Mesenchymal stem cell (in vitro differentiated cells and primary cell): Measurements from ENCODE around the gene ACRBP.

ENCODE experiments used
- DNase-seq: peaks from one replicate; pipeline ENCODE4 v3.0.0-alpha.2; 2013
- H2AFZ ChIP-seq: one replicate; pipeline ENCODE4 v1.6.1; 2013; ENCODE audit warnings: low read depth, mild to moderate bottlenecking, control low read depth, inconsistent platforms, low read length, moderate library complexity
- H2AK5ac ChIP-seq: 2 replicates; pipeline ENCODE4 v1.6.1; 2013; ENCODE audit warnings: low read length, moderate library complexity, mild to moderate bottlenecking, inconsistent platforms; ENCODE audit not compliant: severe bottlenecking
- H2BK120ac ChIP-seq: one replicate; pipeline ENCODE4 v1.6.1; 2013; ENCODE audit warnings: low read depth, mild to moderate bottlenecking, inconsistent platforms, low read length, moderate library complexity
- H2BK12ac ChIP-seq, 2 experiments: one replicate each; pipeline ENCODE4 v1.6.1; 2013; ENCODE audit warnings: inconsistent platforms in 2 of 2, low read length in 2 of 2, mild to moderate bottlenecking in 2 of 2, moderate library complexity in 2 of 2, control low read depth in 1 of 2
- H2BK15ac ChIP-seq: one replicate; pipeline ENCODE4 v1.6.1; 2013; ENCODE audit warnings: mild to moderate bottlenecking, low read depth, inconsistent platforms; ENCODE audit not compliant: poor library complexity, severe bottlenecking
- H2BK5ac ChIP-seq: 2 replicates; pipeline ENCODE4 v1.6.1; 2013; ENCODE audit warnings: low read depth, mild to moderate bottlenecking, low read length, control low read depth, inconsistent platforms; ENCODE audit not compliant: poor library complexity, severe bottlenecking
- H3K14ac ChIP-seq, 2 experiments: one replicate each; pipeline ENCODE4 v1.6.1; 2013; ENCODE audit warnings: inconsistent platforms in 2 of 2, low read length in 2 of 2, control low read depth in 1 of 2, mild to moderate bottlenecking in 1 of 2, moderate library complexity in 1 of 2
- H3K18ac ChIP-seq, 2 experiments: one replicate each; pipeline ENCODE4 v1.6.1; 2013; ENCODE audit warnings: inconsistent platforms in 2 of 2, low read length in 2 of 2, control low read depth in 1 of 2, low read depth in 1 of 2, mild to moderate bottlenecking in 1 of 2
- H3K23ac ChIP-seq, 2 experiments: one replicate each; pipeline ENCODE4 v1.6.1; 2013; ENCODE audit warnings: inconsistent platforms in 2 of 2, low read length in 2 of 2, mild to moderate bottlenecking in 2 of 2, moderate library complexity in 2 of 2, control low read depth in 1 of 2
- H3K27ac ChIP-seq: 2 replicates; pipeline ENCODE4 v1.5.1; 2013; ENCODE audit warnings: mild to moderate bottlenecking, moderate library complexity, low read length, control low read depth, inconsistent platforms; ENCODE audit not compliant: poor library complexity, severe bottlenecking
- H3K27me3 ChIP-seq, 2 experiments: 2 replicates each; pipeline versions ENCODE4 v1.6.1 to v1.7.0; 2013; ENCODE audit warnings: low read length in 2 of 2, mild to moderate bottlenecking in 2 of 2, moderate library complexity in 2 of 2, control low read depth in 1 of 2, inconsistent platforms in 1 of 2; ENCODE audit not compliant: control insufficient read depth in 1 of 2, insufficient read depth in 1 of 2
- H3K36me3 ChIP-seq, 2 experiments: 2 replicates each; pipeline versions ENCODE4 v1.6.1 to v1.7.0; 2013; ENCODE audit warnings: low read length in 2 of 2, control low read depth in 1 of 2, inconsistent platforms in 1 of 2, low read depth in 1 of 2, mild to moderate bottlenecking in 1 of 2; ENCODE audit not compliant: insufficient read depth in 2 of 2, control insufficient read depth in 1 of 2
- H3K4ac ChIP-seq, 2 experiments: one replicate each; pipeline ENCODE4 v1.6.1; 2013; ENCODE audit warnings: inconsistent platforms in 2 of 2, low read length in 2 of 2, mild to moderate bottlenecking in 2 of 2, moderate library complexity in 2 of 2, control low read depth in 1 of 2, low read depth in 1 of 2
- H3K4me1 ChIP-seq: 2 replicates; pipeline ENCODE4 v1.6.1; 2013; ENCODE audit warnings: low read depth, low read length, control low read depth; ENCODE audit not compliant: control insufficient read depth, insufficient read depth
- H3K4me2 ChIP-seq: 2 replicates; pipeline ENCODE4 v1.6.1; 2013; ENCODE audit warnings: low read length, mild to moderate bottlenecking, inconsistent platforms; ENCODE audit not compliant: poor library complexity, severe bottlenecking
- H3K4me3 ChIP-seq, 2 experiments: 2 replicates each; pipeline versions ENCODE4 v1.5.1 to v1.7.0; 2013; ENCODE audit warnings: low read length in 2 of 2, mild to moderate bottlenecking in 2 of 2, control low read depth in 1 of 2, low read depth in 1 of 2; ENCODE audit not compliant: insufficient read depth in 1 of 2
- H3K79me1 ChIP-seq: replicated peaks from 2 replicates; pipeline ENCODE4 v1.6.1; 2013; ENCODE audit warnings: mild to moderate bottlenecking, control low read depth, low read length, inconsistent platforms; ENCODE audit not compliant: poor library complexity, severe bottlenecking
- H3K9ac ChIP-seq: 2 replicates; pipeline ENCODE4 v1.7.0; 2013; ENCODE audit warnings: mild to moderate bottlenecking, low read length, moderate library complexity
- H3K9me3 ChIP-seq: 2 replicates; pipeline ENCODE4 v1.7.0; 2013; ENCODE audit warnings: mild to moderate bottlenecking, low read length; ENCODE audit not compliant: control insufficient read depth
- H4K8ac ChIP-seq: one replicate; pipeline ENCODE4 v1.6.1; 2013; ENCODE audit warnings: inconsistent platforms, mild to moderate bottlenecking, low read length, moderate library complexity
- H4K91ac ChIP-seq: one replicate; pipeline ENCODE4 v1.6.1; 2013; ENCODE audit warnings: mild to moderate bottlenecking, low read length, inconsistent platforms
- WGBS: methylation state at CpG from one replicate; pipeline ENCODE4 v1.1.7; 2013; ENCODE audit warnings: mixed read lengths; 5-methylcytosine and 5-hydroxymethylcytosine counted together

ACRBP gene

GRCh38 chr12:6662602-6662905 is 15.3 kb upstream of the ACRBP start:
- H2BK5ac ChIP-seq, result no peak overlapping the region
- no peak for DNase-seq
- H3K14ac ChIP-seq, result peak overlapping the region in 1 of 2 experiments; percentile 12
- H3K9ac ChIP-seq, result peak overlapping the region; percentile 93
- H3K9me3 ChIP-seq, result no peaks in the 10 kb centered on the region
- H2BK15ac ChIP-seq, result no peak overlapping the region
- H3K79me1 ChIP-seq, result peaks cover 18% of the 10 kb centered on the region
- no peak overlapping the region for H3K23ac ChIP-seq
- no peak overlapping the region for H4K91ac ChIP-seq
- no peaks in the 10 kb centered on the region for H3K27me3 ChIP-seq
- peak overlapping the region; percentile 88 for H2AFZ ChIP-seq
- peak overlapping the region in 1 of 2 experiments; percentile 97 for H3K4ac ChIP-seq
- H3K4me1 ChIP-seq, result peaks cover 4% of the 10 kb centered on the region
- H3K4me2 ChIP-seq, result peak overlapping the region; percentile 97
- H3K36me3 ChIP-seq, result peaks cover 16 to 21% of the 10 kb centered on the region in 2 experiments
- peak overlapping the region; percentile 94 for H4K8ac ChIP-seq
- whole genome bisulfite sequencing, result 2% methylated on average over 10 of the region's 10 CpGs
- H3K4me3 ChIP-seq, result peak overlapping the region; percentile 81 to 92
- peak overlapping the region; percentile 89 for H2AK5ac ChIP-seq
- H3K27ac ChIP-seq, result peak overlapping the region; percentile 58
- H2BK12ac ChIP-seq, result no peak overlapping the region
- H2BK120ac ChIP-seq, result no peak overlapping the region
- H3K18ac ChIP-seq, result peak overlapping the region; percentile 45 to 78

GRCh38 chr12:6653987-6654386 is 6.8 kb upstream of the ACRBP start:
- no peak overlapping the region for H3K18ac ChIP-seq
- no peaks in the 10 kb centered on the region for H3K9me3 ChIP-seq
- H3K36me3 ChIP-seq, result peaks cover 57 to 68% of the 10 kb centered on the region in 2 experiments
- DNase-seq, result no peak
- H3K79me1 ChIP-seq, result peaks cover 8% of the 10 kb centered on the region
- H2AFZ ChIP-seq, result no peak overlapping the region
- no peak overlapping the region for H2BK120ac ChIP-seq
- WGBS, result 95% methylated on average over 5 of the region's 5 CpGs
- H2BK5ac ChIP-seq, result no peak overlapping the region
- no peak overlapping the region for H2AK5ac ChIP-seq
- no peak overlapping the region for H3K4ac ChIP-seq
- H2BK12ac ChIP-seq, result no peak overlapping the region
- no peak overlapping the region for H4K91ac ChIP-seq
- no peak overlapping the region for H4K8ac ChIP-seq
- H2BK15ac ChIP-seq, result no peak overlapping the region
- H3K27ac ChIP-seq, result no peak overlapping the region
- H3K4me2 ChIP-seq, result no peak overlapping the region
- H3K27me3 ChIP-seq, result no peaks in the 10 kb centered on the region
- H3K4me1 ChIP-seq, result peaks cover 2% of the 10 kb centered on the region
- H3K23ac ChIP-seq, result no peak overlapping the region
- H3K4me3 ChIP-seq, result no peak overlapping the region
- no peak overlapping the region for H3K9ac ChIP-seq
- H3K14ac ChIP-seq, result no peak overlapping the region

DNA sequence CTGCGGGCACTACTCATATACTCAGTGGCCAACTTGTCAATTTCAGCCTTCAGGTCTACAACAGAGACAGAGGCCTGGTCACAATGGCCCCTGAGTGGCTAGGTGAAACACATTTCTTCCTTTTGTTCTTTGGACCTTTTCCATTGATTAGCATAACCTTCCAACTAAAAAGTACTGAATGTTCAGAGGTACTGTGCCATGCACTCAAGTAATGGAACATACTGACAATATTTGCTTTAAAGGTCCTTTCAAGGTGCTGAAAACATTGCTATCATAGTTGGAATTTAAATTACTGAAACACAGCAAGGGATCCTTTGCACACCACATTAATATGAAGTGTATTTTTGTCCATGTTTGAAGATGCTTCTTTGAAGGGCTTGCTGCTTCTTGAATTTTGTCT is 6.1 kb upstream of the ACRBP start:
- Histone ChIP-seq H3K4ac (no peak overlapping the region), H3K27ac (no peak overlapping the region), H3K27me3 (no peaks in the 10 kb centered on the region), H2BK15ac (no peak overlapping the region), H2AK5ac (no peak overlapping the region), H3K4me1 (no peaks in the 10 kb centered on the region), H3K23ac (no peak overlapping the region), H2AFZ (no peak overlapping the region), H2BK120ac (no peak overlapping the region), H3K14ac (no peak overlapping the region), H3K9me3 (no peaks in the 10 kb centered on the region), H3K18ac (no peak overlapping the region), H3K36me3 (peaks cover 59 to 71% of the 10 kb centered on the region in 2 experiments), H4K8ac (no peak overlapping the region), H3K9ac (no peak overlapping the region), H4K91ac (no peak overlapping the region), H2BK12ac (no peak overlapping the region), H3K4me2 (no peak overlapping the region), H2BK5ac (no peak overlapping the region), H3K4me3 (no peak overlapping the region), H3K79me1 (peaks cover 8% of the 10 kb centered on the region)
- WGBS, result 97% methylated on average over 1 of the region's 1 CpG
- no peak for DNase-seq

DNA sequence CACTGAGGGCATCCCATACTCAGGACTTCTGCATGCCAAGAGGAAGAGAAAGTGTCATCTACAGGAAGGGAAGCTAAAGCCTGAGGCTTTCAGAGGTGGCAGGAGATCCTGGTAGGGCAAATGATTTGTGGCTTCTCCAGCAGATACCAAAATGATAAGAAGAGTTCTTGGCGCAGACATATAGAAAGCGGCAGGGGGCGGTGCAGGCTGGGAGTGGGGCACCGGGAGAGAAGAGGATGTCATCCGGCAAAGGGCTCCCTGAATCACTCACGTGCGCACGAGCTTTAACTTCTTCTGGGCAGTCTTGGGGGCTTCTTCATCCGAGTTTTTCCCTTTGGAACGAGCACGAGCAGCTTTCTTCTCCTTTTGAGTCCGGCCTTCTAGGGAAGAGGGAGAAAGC is 5.2 kb upstream of the ACRBP start:
- Histone ChIP-seq H3K36me3 (peaks cover 64 to 75% of the 10 kb centered on the region in 2 experiments), H2BK120ac (no peak overlapping the region), H3K9ac (no peak overlapping the region), H2BK15ac (no peak overlapping the region), H3K18ac (no peak overlapping the region), H3K14ac (no peak overlapping the region), H3K4ac (no peak overlapping the region), H3K79me1 (peaks cover 6% of the 10 kb centered on the region), H3K27me3 (no peaks in the 10 kb centered on the region), H3K9me3 (no peaks in the 10 kb centered on the region), H4K91ac (no peak overlapping the region), H3K4me1 (no peaks in the 10 kb centered on the region), H2AK5ac (no peak overlapping the region), H4K8ac (no peak overlapping the region), H3K4me3 (no peak overlapping the region), H3K27ac (no peak overlapping the region), H2BK12ac (no peak overlapping the region), H3K4me2 (no peak overlapping the region), H2BK5ac (no peak overlapping the region), H2AFZ (no peak overlapping the region), H3K23ac (no peak overlapping the region)
- 96% methylated on average over 7 of the region's 12 CpGs for WGBS
- no peak for DNase-seq
